HepG2 (cell line): ENCODE data around the gene LEFTY2. TPM values are rescaled to one million over a fixed set of nuclear protein-coding genes. Genes with fewer than 3 reads are reported as not detected.
A peak's percentile ranks its signal among the peaks of the same experiment; 100 is the strongest.
"Not testable (repeated sequence)": the region's sequence is repeated elsewhere in the genome, so short reads cannot be mapped to it uniquely, and the experiment has no call there.

ENCODE experiments used
- ATAC-seq: fragments of 200-7000 bp; cut with Tn5 transposase; 3 replicates; pipeline ENCODE4 v1.9.1; 2020; ENCODE audit warnings: mild to moderate bottlenecking, moderate library complexity
- BruUV-seq: library from RNA; stranded (reverse); fragments of 400-500 nt; replicated peaks from 2 replicates; lab custom pipeline; 2021; lab: Mats Ljungman, UMichigan
- CTCF ChIA-PET: fragments of 300-600 bp; formaldehyde crosslinking; extraction: SDS; loops from one replicate; lab custom pipeline; 2021; ENCODE audit warnings: low total read pairs, inconsistent platforms, low intra/inter-chr PET ratio; lab: Yijun Ruan, JAX
- POLR2A ChIA-PET: fragments of 350-600 bp; sonication (Branson Sonifier 250); formaldehyde crosslinking; loops from one replicate; lab custom pipeline; 2020; ENCODE audit warnings: antibody characterized with exemption, inconsistent platforms; lab: Yijun Ruan, JAX
- DNase-seq: peaks from one replicate; pipeline ENCODE4 v3.0.0-alpha.2; 2015; ENCODE audit warnings: low spot score
- FAIRE-seq: peaks from 3 replicates; lab custom pipeline; 2011; peaks lifted over from hg19 to GRCh38; lab: Jason Lieb, UNC
- H2AFZ ChIP-seq: one replicate; pipeline ENCODE4 v1.6.1; 2011; ENCODE audit warnings: low read length, inconsistent platforms
- H3K27ac ChIP-seq: fragments of 300-600 bp; 3 replicates; pipeline ENCODE4 v1.8.0; 2011; ENCODE audit warnings: mixed run types, mild to moderate bottlenecking, mixed read lengths, low read length, inconsistent platforms; ENCODE audit not compliant: insufficient read depth; ENCODE audit errors: extremely low read length
- H3K27me3 ChIP-seq, 2 experiments: fragments of 200-600 bp in 1 of 2; 2 replicates in 1 of 2; 3 replicates in 1 of 2; pipeline versions ENCODE4 v1.6.0 to v1.8.0; 2011; ENCODE audit warnings: low read length in 2 of 2, mild to moderate bottlenecking in 2 of 2, moderate library complexity in 2 of 2, inconsistent platforms in 1 of 2; ENCODE audit not compliant: insufficient read depth in 2 of 2, control insufficient read depth in 1 of 2
- H3K36me3 ChIP-seq, 2 experiments: fragments of 200-600 bp in 1 of 2; replicated peaks in 1 of 2; 2 replicates in 1 of 2; 3 replicates in 1 of 2; pipeline versions ENCODE4 v1.5.1 to v1.8.0; 2011; ENCODE audit warnings: low read length in 2 of 2, inconsistent platforms in 1 of 2; ENCODE audit not compliant: insufficient read depth in 2 of 2, control insufficient read depth in 1 of 2
- H3K4me1 ChIP-seq: 2 replicates; pipeline ENCODE4 v1.5.1; 2012; ENCODE audit warnings: low read length, inconsistent platforms; ENCODE audit not compliant: insufficient read depth
- H3K4me2 ChIP-seq: 2 replicates; pipeline ENCODE4 v1.6.0; 2011; ENCODE audit warnings: low read depth, low read length, inconsistent platforms
- H3K4me3 ChIP-seq, 3 experiments: fragments of 200-600 bp in 1 of 3; sonication (generic), shearing (Covaris generic) in 1 of 3; replicated peaks in 1 of 3; 2 replicates each; pipeline ENCODE4 v1.5.1; 2011 to 2016; ENCODE audit warnings: low read length in 3 of 3, inconsistent platforms in 2 of 3, low read depth in 2 of 3, mild to moderate bottlenecking in 2 of 3, control low read depth in 1 of 3, mixed read lengths in 1 of 3; ENCODE audit not compliant: insufficient read depth in 1 of 3
- H3K79me2 ChIP-seq: one replicate; pipeline ENCODE4 v1.6.1; 2011; ENCODE audit warnings: low read length, inconsistent platforms; ENCODE audit not compliant: insufficient read depth
- H3K9ac ChIP-seq: 2 replicates; pipeline ENCODE4 v1.6.0; 2011; ENCODE audit warnings: mild to moderate bottlenecking, low read depth, low read length, inconsistent platforms; ENCODE audit not compliant: insufficient read depth
- H3K9me3 ChIP-seq: 2 replicates; pipeline ENCODE4 v1.5.1; 2012; ENCODE audit warnings: mild to moderate bottlenecking, low read length
- H4K20me1 ChIP-seq: 2 replicates; pipeline ENCODE4 v1.6.0; 2011; ENCODE audit warnings: inconsistent platforms, mild to moderate bottlenecking, low read length, moderate library complexity; ENCODE audit not compliant: insufficient read depth
- JUNB ChIP-seq: sonication (generic); formaldehyde crosslinking; IDR thresholded peaks from 2 replicates; pipeline ENCODE4 v1.8.0; 2022; ENCODE audit warnings: missing genetic modification reagents, mild to moderate bottlenecking, borderline replicate concordance
- ZNF629 ChIP-seq: sonication (generic); formaldehyde crosslinking; conservative IDR thresholded peaks from 2 replicates; pipeline ENCODE4 v1.5.0; 2020; ENCODE audit warnings: missing genetic modification reagents
- whole genome bisulfite sequencing: methylation state at CpG from one replicate; pipeline ENCODE4 v1.1.6; 2017; ENCODE audit warnings: low lambda C conversion rate; 5-methylcytosine and 5-hydroxymethylcytosine counted together
- in situ Hi-C: cut with HindIII; loops from 2 replicates; pipeline ENCODE4 v1.10.0; 2017; ENCODE audit warnings: low pct_unique_long_range_greater_than_20kb; ENCODE audit not compliant: extremely low pct_ligation_motif_present
- intact Hi-C: fragments of 100-400 bp; cut with micrococcal nuclease; formaldehyde crosslinking; loops from one replicate; pipeline ENCODE4 v1.10.0; 2022; ENCODE audit not compliant: unreplicated experiment
- polyA plus RNA-seq, 8 experiments: library from polyadenylated mRNA; depleted of rRNA in 3 of 8; stranded (reverse) in 7 of 8; unstranded in 1 of 8; fragments of >200 nt; fragmentation: Illumina TruSeq in 4 of 8; extraction: Trizol in 4 of 8; gene quantifications; 2 replicates each; pipeline versions ENCODE4 v1.2.1 to v1.2.3, GENCODE V29; 2011 to 2016; ENCODE audit warnings: low read depth in 4 of 8, missing spikeins in 1 of 8, mixed read lengths in 1 of 8; ENCODE audit not compliant: insufficient read depth in 1 of 8
- total RNA-seq, 5 experiments: library from RNA; depleted of rRNA; stranded (reverse); fragments of >200 nt; fragmentation: Illumina TruSeq; extraction: Trizol; gene quantifications; 2 replicates each; pipeline ENCODE4 v1.2.3, GENCODE V29; 2016; ENCODE audit warnings: low read depth in 1 of 5
- TF ChIP-seq, protein P1 (sequence below): sonication (generic); formaldehyde crosslinking; IDR thresholded peaks from 2 replicates; pipeline ENCODE4 v1.4.0; 2020; ENCODE audit warnings: missing genetic modification reagents, borderline replicate concordance

The LEFTY2 gene
- total and polyA plus RNA-seq, 2 of the 13 experiments (the other 11 are each of a cell fraction or from before 2014, with no cell fraction given): 0.13 to 0.33 TPM

DNA sequence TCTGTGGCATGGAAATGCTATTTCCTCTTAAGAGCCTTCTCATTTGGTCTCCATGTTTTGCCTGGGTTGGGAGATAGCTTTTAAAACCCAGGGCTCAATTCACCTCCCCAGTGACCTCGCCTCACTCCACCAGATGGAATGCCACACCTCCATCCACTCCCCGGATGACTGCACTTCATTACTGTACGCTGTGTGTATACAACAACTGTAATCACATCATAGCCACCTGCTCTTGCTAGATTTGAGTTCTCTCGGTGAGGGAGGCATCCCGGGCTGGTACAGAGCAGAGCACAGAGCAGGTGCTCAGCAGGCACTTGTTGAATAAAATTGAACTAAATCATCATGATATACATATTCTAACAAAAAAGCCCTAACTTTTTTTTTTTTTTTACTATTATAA, 32.1 kb upstream of the LEFTY2 start (continued):
- TF ChIP-seq, protein P1, sequence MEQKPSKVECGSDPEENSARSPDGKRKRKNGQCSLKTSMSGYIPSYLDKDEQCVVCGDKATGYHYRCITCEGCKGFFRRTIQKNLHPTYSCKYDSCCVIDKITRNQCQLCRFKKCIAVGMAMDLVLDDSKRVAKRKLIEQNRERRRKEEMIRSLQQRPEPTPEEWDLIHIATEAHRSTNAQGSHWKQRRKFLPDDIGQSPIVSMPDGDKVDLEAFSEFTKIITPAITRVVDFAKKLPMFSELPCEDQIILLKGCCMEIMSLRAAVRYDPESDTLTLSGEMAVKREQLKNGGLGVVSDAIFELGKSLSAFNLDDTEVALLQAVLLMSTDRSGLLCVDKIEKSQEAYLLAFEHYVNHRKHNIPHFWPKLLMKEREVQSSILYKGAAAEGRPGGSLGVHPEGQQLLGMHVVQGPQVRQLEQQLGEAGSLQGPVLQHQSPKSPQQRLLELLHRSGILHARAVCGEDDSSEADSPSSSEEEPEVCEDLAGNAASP: no peak
- TF ChIP-seq, all 625 proteins: peak for 0

DNA sequence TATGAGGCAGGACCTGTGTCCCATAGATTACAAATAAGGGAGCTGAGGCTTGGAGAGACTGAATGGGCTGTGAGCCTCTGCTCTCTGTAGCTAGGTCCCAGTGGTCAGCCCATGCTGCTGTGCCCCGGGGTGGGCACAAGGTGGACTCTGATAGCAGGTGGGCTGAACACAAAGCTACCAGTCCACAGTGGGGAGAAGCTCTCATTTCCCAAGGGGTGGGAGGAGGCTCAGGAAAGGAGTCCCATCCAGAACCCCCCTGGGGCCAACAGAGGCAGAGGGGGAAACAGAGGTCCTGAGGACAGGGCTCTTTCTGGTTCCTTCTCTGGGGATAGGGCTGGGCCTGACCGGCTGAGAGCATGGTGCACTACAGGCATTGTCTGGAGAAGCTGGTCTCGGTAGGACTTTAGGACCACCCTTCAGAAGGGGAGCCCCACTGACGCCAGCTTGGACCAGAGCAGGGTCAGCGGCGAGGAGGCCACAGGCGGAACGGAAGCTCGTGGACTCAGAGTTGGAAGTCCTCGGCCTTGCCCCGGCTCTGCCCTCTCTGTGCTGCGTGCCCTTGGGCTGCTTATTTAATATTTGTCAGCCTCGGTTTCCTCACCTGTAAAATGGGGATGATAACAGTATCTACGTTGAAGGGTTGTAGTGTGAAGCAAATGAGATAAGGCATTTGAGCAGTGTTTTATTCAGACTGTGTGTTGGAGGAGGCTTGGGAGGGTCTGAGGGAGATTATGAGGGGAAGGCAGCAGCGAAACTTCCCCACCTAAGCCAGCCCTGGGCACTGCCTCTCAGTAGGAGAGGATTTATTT, 31.5 kb upstream of the LEFTY2 start:
- ATAC-seq: peak; percentile 48
- Histone ChIP-seq H3K4me3 (no peak overlapping the region), H3K4me1 (no peaks in the 10 kb centered on the region), H3K4me2 (no peak overlapping the region), H3K27me3 (no peaks in the 10 kb centered on the region), H3K79me2 (no peaks in the 10 kb centered on the region), H3K9ac (no peak overlapping the region), H3K27ac (no peak overlapping the region), H4K20me1 (no peaks in the 10 kb centered on the region), H3K9me3 (no peaks in the 10 kb centered on the region), H2AFZ (no peak overlapping the region), H3K36me3 (no peaks in the 10 kb centered on the region)
- intact Hi-C loops: loop anchor here (10.0 kb wide), 2 partner anchors 88 to 198 kb away; partner anchors contain the start of genes LEFTY1, SRP9 and TMEM63A
- in situ Hi-C loops: loop anchor here (25.0 kb wide), 1 partner anchor 660 kb away; no protein-coding TSS in a partner anchor
- no peak for DNase-seq
- ChIA-PET CTCF (no interaction called here), POLR2A (no interaction called here)
- WGBS: 50% methylated on average over 9 of the region's 15 CpGs
- BruUV-seq: no TSS peak
- no peak for TF ChIP-seq JUNB (CRISPR knock-in tag)
- TF ChIP-seq ZNF629 (CRISPR knock-in tag): peak; percentile 65
- FAIRE-seq: no peak

DNA sequence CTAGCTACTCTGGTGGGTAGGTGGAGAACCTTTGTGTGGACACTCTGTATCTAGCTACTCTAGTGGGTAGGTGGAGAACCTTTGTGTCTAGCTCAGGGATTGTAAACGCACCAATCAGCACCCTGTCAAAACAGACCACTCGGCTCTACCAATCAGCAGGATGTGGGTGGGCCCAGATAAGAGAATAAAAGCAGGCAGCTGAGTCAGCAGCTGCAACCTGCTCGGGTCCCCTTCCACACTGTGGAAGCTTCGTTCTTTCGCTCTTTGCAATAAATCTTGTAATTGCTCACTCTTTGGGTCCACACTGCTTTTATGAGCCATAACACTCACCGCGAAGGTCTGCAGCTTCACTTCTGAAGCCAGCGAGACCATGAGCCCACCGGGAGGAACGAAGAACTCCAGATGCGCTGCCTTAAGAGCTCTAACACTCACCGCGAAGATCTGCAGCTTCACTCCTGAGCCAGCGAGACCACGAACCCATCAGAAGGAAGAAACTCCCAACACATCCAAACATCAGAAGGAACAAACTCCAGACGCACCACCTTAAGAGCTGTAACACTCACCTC, 29.7 kb upstream of the LEFTY2 start:
- intact Hi-C loops (loop anchor here (10.0 kb wide), 2 partner anchors 86 to 196 kb away; partner anchors contain the start of genes LEFTY1, SRP9 and TMEM63A), in situ Hi-C loops (loop anchor here (25.0 kb wide), 1 partner anchor 658 kb away; no protein-coding TSS in a partner anchor)
- H3K4me1 ChIP-seq: not testable (repeated sequence)

DNA sequence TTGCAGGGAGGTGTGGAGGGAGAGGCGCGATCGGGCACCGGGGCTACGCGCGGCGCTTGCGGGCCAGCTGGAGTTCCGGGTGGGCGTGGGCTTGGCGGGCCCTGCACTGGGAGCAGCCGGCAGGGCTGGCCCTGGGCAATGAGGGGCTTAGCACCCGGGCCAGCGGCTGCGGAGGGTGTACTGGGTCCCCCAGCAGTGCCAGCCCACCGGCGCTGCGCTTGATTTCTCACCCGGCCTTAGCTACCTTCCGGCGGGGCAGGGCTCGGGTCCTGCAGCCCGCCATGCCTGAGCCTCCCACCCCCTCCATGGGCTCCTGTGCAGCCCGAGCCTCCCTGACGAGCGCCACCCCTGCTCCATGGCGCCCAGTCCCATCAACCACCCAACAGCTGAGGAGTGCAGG, 28.7 kb upstream of the LEFTY2 start:
- not testable (repeated sequence) for H2AFZ ChIP-seq
- WGBS: no CpG with 5 or more reads among the region's 28 CpGs

More for the DNA sequence above, 29.7 kb upstream of the LEFTY2 start:
- BruUV-seq, H3K9ac ChIP-seq, DNase-seq, H3K4me3 ChIP-seq, ATAC-seq, FAIRE-seq, H3K27ac ChIP-seq, H3K9me3 ChIP-seq, H4K20me1 ChIP-seq, H3K36me3 ChIP-seq, H3K27me3 ChIP-seq, CTCF ChIA-PET, H3K79me2 ChIP-seq, POLR2A ChIA-PET, H2AFZ ChIP-seq, H3K4me2 ChIP-seq: not testable (repeated sequence)
- WGBS: 88% methylated on average over 13 of the region's 16 CpGs

More for the DNA sequence above, 28.7 kb upstream of the LEFTY2 start:
- FAIRE-seq, H4K20me1 ChIP-seq, CTCF ChIA-PET, H3K9me3 ChIP-seq, H3K27ac ChIP-seq, POLR2A ChIA-PET, BruUV-seq, H3K27me3 ChIP-seq, H3K4me2 ChIP-seq, H3K9ac ChIP-seq, ATAC-seq, DNase-seq, H3K4me3 ChIP-seq, H3K36me3 ChIP-seq, H3K79me2 ChIP-seq: not testable (repeated sequence)
- in situ Hi-C loops (loop anchor here (25.0 kb wide), 1 partner anchor 657 kb away; no protein-coding TSS in a partner anchor), intact Hi-C loops (loop anchor here (10.0 kb wide), 2 partner anchors 85 to 195 kb away; partner anchors contain the start of genes LEFTY1, SRP9 and TMEM63A)
- peaks cover 11% of the 10 kb centered on the region for H3K4me1 ChIP-seq
